Adrenal gland (tissue), 12 donors: Measurements from ENCODE around the gene SRPK2. TPM values are rescaled to one million over a fixed set of nuclear protein-coding genes. Genes with fewer than 3 reads are reported as not detected.
"Not testable (repeated sequence)": the region's sequence is repeated elsewhere in the genome, so short reads cannot be mapped to it uniquely, and the experiment has no call there.

ENCODE experiments used
- DNase-seq, 7 donors: peaks; one replicate each; pipeline ENCODE4 v3.0.0-alpha.2; 2019 to 2020
- H3K27ac ChIP-seq, 5 donors: fragments of 200-600 bp; sonication (generic) in 4 of 5; 1 replicate in 3 of 5; 2 replicates in 2 of 5; pipeline versions ENCODE4 v1.5.1 to v1.8.0; 2016 to 2020; ENCODE audit warnings: mild to moderate bottlenecking in 1 of 5
- H3K27me3 ChIP-seq: fragments of 200-600 bp; 2 replicates; pipeline ENCODE4 v1.8.0; 2021
- H3K36me3 ChIP-seq, 2 donors: fragments of 200-600 bp; replicated peaks in 1 of 2; 1 replicate in 1 of 2; 2 replicates in 1 of 2; pipeline versions ENCODE4 v1.5.1 to v1.8.0; 2018 to 2022
- H3K4me1 ChIP-seq, 2 donors: fragments of 200-600 bp; replicated peaks in 1 of 2; 1 replicate in 1 of 2; 2 replicates in 1 of 2; pipeline versions ENCODE4 v1.5.1 to v1.8.0; 2018 to 2021
- H3K4me3 ChIP-seq, 4 donors: fragments of 200-600 bp; sonication (generic) in 3 of 4; one replicate each; pipeline ENCODE4 v1.5.1; 2016 to 2018
- H3K9me3 ChIP-seq, 3 donors: fragments of 200-600 bp; sonication (generic) in 1 of 3; replicated peaks in 1 of 3; 1 replicate in 2 of 3; 2 replicates in 1 of 3; pipeline versions ENCODE4 v1.5.1 to v1.8.0; 2016 to 2021
- CTCF ChIP-seq, 6 experiments: fragments of 450-650 bp in 4 of 6; fragments of 200-600 bp in 2 of 6; sonication (generic) in 1 of 6; IDR thresholded peaks; 1 replicate in 5 of 6; 2 replicates in 1 of 6; pipeline versions ENCODE4 v1.5.1 to v1.8.0; 2016 to 2021; ENCODE audit warnings: antibody characterized with exemption in 6 of 6, mild to moderate bottlenecking in 2 of 6, moderate library complexity in 1 of 6
- POLR2A ChIP-seq, 2 donors: fragments of 450-650 bp; IDR thresholded peaks; one replicate each; pipeline ENCODE4 v1.6.1; 2017; ENCODE audit warnings: antibody characterized with exemption in 2 of 2, mild to moderate bottlenecking in 2 of 2, moderate library complexity in 1 of 2
- WGBS, 4 donors: extraction: QIAGEN DNeasy Blood & Tissue Kit in 2 of 4; methylation state at CpG; one replicate each; pipeline versions ENCODE4 v1.1.5 to v1.1.7; 2013 to 2017; 5-methylcytosine and 5-hydroxymethylcytosine counted together
- intact Hi-C, 2 donors: fragments of 100-400 bp; cut with DNase I; formaldehyde crosslinking; loops; one replicate each; pipeline versions ENCODE4 v1.14.1 to v1.15.0; 2022 to 2023
- polyA plus RNA-seq, 3 donors: library from polyadenylated mRNA; stranded (reverse); fragments of 200-250 nt in 2 of 3; fragments of 350-450 nt in 1 of 3; fragmentation: Illumina TruSeq in 1 of 3; extraction: RNeasy Lipid Tissue Mini Kit (QIAGEN cat#74804) in 1 of 3; gene quantifications; one replicate each; pipeline ENCODE4 v1.2.3, GENCODE V29; 2013 to 2014
- total RNA-seq, 9 donors: library from RNA; depleted of rRNA in 4 of 9; stranded (reverse); fragments of >200 nt in 4 of 9; fragments of 120-200 nt in 1 of 9; fragmentation: NEBNext Ultra II Directional in 1 of 9; extraction: Animal tissue kit (Norgen Biotek cat#: 25700) in 1 of 9; gene quantifications; one replicate each; pipeline versions ENCODE4 v1.1.0 to v1.2.4, GENCODE V29; 2013 to 2023
- donor health status: healthy with polysubstance abuse.
- donor health status: Bipolar disorder and iron deficiency.
- donor health status: DM: yes; HTN: yes; CAD: no.
- donor health status: DM: no; HTN: no; CAD: no.
- donor health status: DM: no; HTN: no; CAD: no.
- donor health status: DM: yes; HTN: yes; CAD: no.

The SRPK2 gene
- total and polyA plus RNA-seq, 12 donors, result 7.3 to 64.7 (median 36.6) TPM

- TF ChIP-seq CTCF (IDR thresholded peaks at IDR 0.05), result no peak
- H3K4me1 ChIP-seq, result peaks cover 11 to 34% of the 10 kb centered on the region in 2 donors
- 34 to 55% (median 49%) methylated on average over 3 of the region's 3 CpGs for WGBS, 4 donors
- H3K27me3 ChIP-seq, result no peaks in the 10 kb centered on the region
- no peaks in the 10 kb centered on the region for H3K9me3 ChIP-seq
- intact Hi-C loops, result no loop called here
- H3K27ac ChIP-seq, result peak overlapping the region in 2 of 5 donors; percentile 33 to 34
- peak; percentile 30 to 73 (median 47) for DNase-seq
- H3K4me3 ChIP-seq, result no peak overlapping the region
- no peaks in the 10 kb centered on the region for H3K36me3 ChIP-seq
Measured at GRCh38 chr7:105352018-105352612, 36.6 kb downstream of the SRPK2 start.

GRCh38 chr7:105350906-105351305, 37.8 kb downstream of the SRPK2 start:
- H3K27ac ChIP-seq, result no peak overlapping the region
- no peaks in the 10 kb centered on the region for H3K36me3 ChIP-seq
- no peak overlapping the region for H3K4me3 ChIP-seq
- DNase-seq, result no peak
- no peaks in the 10 kb centered on the region for H3K27me3 ChIP-seq
- no peaks in the 10 kb centered on the region for H3K9me3 ChIP-seq
- TF ChIP-seq CTCF (IDR thresholded peaks at IDR 0.05), result no peak
- no peak for TF ChIP-seq POLR2A (IDR thresholded peaks at IDR 0.05)
- intact Hi-C loops, result no loop called here
- H3K4me1 ChIP-seq, result peaks cover 11 to 38% of the 10 kb centered on the region in 2 donors
- 90 to 97% (median 93%) methylated on average over 7 of the region's 7 CpGs for WGBS, 4 donors

GRCh38 chr7:105348177-105348576, 40.5 kb downstream of the SRPK2 start:
- intact Hi-C loops, H3K36me3 ChIP-seq, DNase-seq, H3K9me3 ChIP-seq, H3K4me3 ChIP-seq, H3K27ac ChIP-seq, H3K27me3 ChIP-seq: not testable (repeated sequence)
- WGBS, 4 donors, result 97 to 99% (median 97%) methylated on average over 11 of the region's 11 CpGs
- H3K4me1 ChIP-seq, result peaks cover 9 to 31% of the 10 kb centered on the region in 2 donors

- Histone ChIP-seq H3K9me3 (no peaks in the 10 kb centered on the region), H3K36me3 (no peaks in the 10 kb centered on the region), H3K4me3 (no peak overlapping the region), H3K4me1 (peaks cover 0 to 17% of the 10 kb centered on the region in 2 donors), H3K27me3 (no peaks in the 10 kb centered on the region), H3K27ac (no peak overlapping the region)
- 90 to 92% (median 91%) methylated on average over 10 of the region's 10 CpGs for WGBS, 4 donors
- intact Hi-C loops, result no loop called here
- DNase-seq, result no peak
- no peak for TF ChIP-seq CTCF (IDR thresholded peaks at IDR 0.05)
- TF ChIP-seq POLR2A (IDR thresholded peaks at IDR 0.05), result no peak
Measured at GRCh38 chr7:105346593-105347322, 42.0 kb downstream of the SRPK2 start.
